Measurements from ENCODE around the gene EIF1. TPM values are rescaled to one million over a fixed set of nuclear protein-coding genes. Genes with fewer than 3 reads are reported as not detected.
"Not testable (repeated sequence)": the region's sequence is repeated elsewhere in the genome, so short reads cannot be mapped to it uniquely, and the experiment has no call there.

The EIF1 gene
- total RNA-seq, 1 experiment from 2014 or later, result 129 TPM

DNA sequence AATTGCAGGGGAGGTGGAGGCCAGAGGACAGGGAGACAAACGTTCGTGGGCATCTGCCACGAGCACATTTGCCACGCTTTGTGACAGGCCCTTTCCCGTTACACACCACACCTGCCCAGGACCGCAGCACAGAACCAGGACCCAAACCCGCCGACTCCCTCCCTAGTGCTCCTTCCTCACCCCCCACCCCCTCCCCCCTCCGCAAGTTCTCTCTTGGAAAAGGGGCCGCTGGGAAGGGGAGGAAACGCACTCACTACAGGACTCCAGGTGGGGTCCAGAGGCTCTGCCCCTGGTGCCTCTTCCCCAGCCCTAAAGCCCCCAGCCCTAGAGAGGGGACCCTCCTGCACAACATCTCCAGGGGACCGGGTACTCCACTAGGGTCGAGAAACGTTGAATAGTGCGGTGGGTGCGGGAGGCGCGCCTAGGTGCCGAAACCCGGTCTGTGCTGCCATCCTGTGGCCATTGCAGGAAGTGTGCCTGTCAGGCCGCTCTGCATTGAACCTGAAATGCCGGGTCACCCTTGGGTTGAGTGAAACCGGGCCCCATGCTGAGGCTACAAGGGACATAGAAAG lies 21.9 kb upstream of the EIF1 start:
- in situ Hi-C loops (cut with HindIII; ENCODE audit: low pct_unique_long_range_greater_than_20kb, low sequenced_read_pairs), result no loop called here
- DNase-seq (ENCODE audit: low read depth, low spot score), result peak; percentile 83

DNA sequence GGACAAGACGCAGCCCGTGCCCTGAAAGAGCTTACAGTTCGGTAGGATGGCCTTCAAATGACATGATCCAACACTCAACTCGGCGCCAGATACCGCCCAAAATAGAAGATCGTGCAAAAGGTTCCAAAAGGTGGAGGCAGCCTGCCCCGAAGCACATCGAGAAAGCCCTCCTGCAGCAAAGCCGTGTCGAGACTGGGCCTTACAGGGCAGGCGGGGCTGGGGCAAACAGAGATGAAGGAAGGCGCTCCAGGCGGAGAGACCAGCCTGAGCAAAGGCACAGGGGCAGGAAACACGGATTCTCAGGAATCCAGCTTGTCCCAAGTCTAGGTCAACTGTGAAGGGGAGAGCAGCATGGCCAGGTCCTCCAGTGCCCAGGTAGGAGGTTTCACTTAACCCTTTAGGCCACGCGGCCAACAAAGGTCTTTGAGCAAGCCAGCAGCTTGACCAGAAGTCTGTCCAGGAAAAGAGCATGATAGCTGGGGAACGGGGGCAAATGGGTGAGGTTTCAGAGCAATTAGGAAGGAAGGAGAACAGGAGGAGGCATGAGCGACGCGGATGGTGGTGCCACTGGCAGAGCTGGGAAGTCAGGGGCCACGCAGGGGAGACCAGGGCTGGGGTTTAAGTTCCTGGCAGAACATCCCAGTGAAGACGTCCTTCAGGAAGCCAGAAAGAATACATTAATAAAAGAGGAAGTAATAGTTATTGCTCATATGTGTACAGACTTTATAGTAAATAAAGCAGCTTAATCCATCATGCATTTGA lies 21.2 kb upstream of the EIF1 start:
- no peak for DNase-seq (ENCODE audit: low read depth, low spot score)
- in situ Hi-C loops (cut with HindIII; ENCODE audit: low pct_unique_long_range_greater_than_20kb, low sequenced_read_pairs), result no loop called here

DNA sequence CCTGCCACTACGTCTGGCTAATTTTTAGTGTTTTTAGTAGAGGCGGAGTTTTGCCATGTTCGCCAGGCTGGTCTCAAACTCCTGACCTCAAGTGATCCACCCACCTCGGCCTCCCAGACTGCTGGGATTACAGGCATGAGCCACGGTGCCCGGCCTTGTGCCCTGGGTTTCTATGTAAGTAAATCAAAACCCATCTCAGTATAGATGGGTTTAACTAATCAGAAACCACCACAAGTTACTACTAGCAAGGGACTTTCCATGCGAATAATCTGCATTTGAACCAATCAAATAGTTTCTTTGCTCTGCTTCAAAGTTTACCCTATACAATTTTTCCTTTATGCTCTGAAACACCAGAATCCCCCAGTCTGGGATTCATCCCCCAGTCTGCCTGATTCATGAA lies 16.5 kb upstream of the EIF1 start:
- in situ Hi-C loops (cut with HindIII; ENCODE audit: low pct_unique_long_range_greater_than_20kb, low sequenced_read_pairs), result no loop called here

DNA sequence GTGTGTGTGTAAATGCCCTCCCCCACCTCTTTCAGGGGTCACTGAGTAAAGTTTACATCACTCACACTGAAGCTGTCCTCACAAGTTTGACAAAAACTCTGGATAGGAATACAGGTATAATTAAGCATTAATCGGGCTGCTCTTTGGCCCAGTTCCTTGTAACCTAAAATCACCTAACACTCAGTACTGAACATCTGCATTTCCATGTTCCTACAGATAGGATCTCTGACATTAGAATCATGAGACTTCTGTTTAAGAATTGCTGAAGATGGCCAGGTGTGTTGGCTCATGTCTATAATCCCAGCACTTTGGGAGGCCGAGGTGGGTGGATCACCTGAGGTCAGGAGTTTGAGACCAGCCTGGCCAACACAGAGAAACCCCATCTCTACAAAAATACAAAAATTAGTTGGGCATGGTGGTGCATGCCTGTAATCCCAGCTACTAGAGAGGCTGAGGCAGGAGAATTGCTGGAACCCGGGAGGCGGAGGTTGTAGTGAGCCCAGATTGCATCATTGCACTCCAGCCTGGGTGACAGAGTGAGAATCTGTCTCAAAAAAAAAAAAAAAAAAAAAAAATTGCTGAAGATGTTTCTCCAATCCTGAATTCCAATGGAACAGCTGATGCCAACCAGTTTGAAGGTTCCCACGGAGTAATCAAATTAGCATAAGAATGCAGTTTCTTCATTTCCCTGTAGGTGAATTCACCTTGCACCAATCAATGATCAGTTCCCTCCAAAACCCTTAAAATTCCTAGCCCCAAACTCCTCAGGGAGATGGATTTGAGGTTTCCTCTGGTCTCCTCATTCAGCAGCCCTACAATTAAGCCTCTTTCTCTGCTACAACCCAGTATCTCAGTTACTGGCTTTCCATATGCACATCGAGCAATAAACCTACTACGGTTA lies 13.3 kb upstream of the EIF1 start:
- in situ Hi-C loops (cut with HindIII; ENCODE audit: low pct_unique_long_range_greater_than_20kb, low sequenced_read_pairs); DNase-seq (ENCODE audit: low read depth, low spot score): not testable (repeated sequence)

More for the DNA sequence above, 16.5 kb upstream of the EIF1 start:
- DNase-seq (ENCODE audit: low read depth, low spot score), result no peak

DNA sequence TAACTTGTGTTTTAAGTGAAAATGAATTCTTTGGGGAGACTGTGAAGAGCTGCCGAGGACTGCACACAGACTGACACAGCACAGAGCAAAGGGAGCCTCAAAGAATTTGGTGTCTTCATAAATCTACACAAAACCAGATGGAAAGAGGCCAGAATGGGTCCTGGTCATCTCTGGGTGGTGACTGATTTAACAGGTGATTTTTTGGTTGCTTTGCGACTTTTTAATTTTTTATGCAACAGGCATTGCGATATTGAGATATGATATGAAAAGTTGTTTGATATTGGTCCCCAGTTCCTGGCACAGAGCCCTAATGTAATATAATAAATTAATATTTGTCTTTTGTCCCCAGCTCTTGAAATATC lies 12.6 kb upstream of the EIF1 start:
- in situ Hi-C loops (cut with HindIII; ENCODE audit: low pct_unique_long_range_greater_than_20kb, low sequenced_read_pairs), result no loop called here
- no peak for DNase-seq (ENCODE audit: low read depth, low spot score)

DNA sequence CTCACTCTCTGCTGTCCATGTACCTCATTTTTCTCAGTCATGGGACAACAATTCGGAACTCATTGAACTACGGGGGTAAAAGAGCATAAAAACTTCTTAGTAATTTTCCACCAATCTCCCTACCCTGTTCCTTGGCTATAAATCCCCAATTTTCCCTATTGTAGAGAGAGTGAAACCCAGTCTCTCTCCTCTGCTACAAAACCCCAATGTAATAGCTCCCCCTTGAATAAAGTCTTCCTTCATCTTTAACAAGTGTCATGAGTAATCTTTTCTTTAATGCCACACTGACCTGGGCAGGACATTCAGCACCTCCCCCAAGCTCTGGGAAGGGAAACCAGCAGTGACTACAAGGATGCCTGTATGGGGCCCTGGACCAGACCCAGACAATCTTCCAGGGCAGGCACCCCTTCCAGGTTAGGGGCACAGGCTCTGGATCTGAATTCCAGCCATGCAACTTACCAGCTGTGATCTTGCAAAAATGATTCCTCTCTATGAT lies 10.2 kb upstream of the EIF1 start:
- in situ Hi-C loops (cut with HindIII; ENCODE audit: low pct_unique_long_range_greater_than_20kb, low sequenced_read_pairs), result no loop called here
- DNase-seq (ENCODE audit: low read depth, low spot score), result peak; percentile 62

DNA sequence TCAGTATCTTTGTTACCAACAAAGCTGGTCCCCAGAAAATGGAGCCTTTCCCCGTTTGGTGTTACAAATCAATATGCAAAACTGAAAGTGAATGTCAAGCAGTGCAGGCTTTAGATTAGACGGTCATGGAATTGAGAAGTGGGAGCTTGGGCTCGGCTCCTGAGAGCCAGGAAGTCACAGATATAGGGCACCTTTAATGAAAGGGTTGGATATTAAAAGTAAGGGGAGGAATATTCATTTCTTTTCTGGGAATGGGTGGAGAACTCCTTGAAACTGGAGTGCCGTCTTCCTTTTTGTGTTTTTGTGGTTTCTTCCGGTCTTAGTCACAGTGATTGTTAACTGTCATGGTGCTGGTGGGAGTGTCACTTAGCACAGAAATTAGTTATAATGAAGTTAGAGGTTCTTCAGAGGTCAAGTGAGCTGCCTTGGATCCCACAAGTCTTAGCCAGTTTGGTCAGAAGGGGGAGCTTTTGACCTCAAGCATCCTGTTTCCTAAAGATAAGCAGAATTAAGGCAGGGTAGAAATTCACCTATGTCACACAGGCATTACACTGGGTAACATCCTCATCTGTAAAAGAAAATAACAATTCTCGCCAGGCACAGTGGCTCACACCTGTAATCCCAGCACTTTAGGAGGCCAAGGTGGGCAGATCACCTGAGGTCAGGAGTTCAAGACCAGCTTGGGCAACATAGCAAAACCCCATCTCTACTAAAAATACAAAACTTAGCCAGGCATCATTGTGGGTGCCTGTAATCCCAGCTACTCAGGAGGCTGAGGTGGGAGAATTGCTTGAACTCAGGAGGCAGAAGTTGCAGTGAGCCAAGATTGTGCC lies 9.6 kb upstream of the EIF1 start:
- in situ Hi-C loops (cut with HindIII; ENCODE audit: low pct_unique_long_range_greater_than_20kb, low sequenced_read_pairs), result no loop called here
- DNase-seq (ENCODE audit: low read depth, low spot score), result peak; percentile 68

DNA sequence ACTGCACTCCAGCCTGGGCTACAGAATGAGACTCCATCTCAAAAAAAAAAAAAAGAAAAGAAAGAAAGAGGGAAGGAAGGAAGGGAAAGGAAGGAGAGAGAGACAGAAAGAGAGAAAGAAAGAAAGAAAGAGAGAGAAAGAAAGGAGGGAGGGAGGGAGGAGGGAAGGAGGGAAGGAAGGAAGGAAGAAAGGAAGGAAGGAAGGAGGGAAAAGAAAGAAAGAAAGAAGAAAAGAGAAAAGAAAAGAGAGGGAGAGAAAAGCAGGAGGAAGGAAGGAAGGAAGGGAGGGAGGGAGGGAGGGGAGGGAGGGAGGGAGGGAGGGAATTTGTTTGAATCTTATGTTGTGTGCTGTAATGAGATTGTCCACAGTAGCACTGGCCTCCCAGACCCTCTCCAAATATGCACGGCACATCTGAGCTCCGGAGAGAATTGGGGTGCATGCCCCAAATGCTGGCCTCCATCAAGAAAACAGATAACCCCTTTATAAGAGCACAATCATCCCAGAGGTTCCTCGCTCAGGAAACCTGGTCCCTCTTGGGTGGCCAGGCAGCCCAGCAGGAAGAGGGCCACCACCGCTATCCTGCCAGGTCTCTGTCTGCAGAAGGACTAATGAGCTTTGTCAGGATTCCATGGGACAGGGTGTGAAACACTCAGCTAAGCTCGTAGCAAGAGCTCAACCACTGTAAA lies 8.8 kb upstream of the EIF1 start:
- in situ Hi-C loops (cut with HindIII; ENCODE audit: low pct_unique_long_range_greater_than_20kb, low sequenced_read_pairs), result no loop called here
- DNase-seq (ENCODE audit: low read depth, low spot score), result no peak

DNA sequence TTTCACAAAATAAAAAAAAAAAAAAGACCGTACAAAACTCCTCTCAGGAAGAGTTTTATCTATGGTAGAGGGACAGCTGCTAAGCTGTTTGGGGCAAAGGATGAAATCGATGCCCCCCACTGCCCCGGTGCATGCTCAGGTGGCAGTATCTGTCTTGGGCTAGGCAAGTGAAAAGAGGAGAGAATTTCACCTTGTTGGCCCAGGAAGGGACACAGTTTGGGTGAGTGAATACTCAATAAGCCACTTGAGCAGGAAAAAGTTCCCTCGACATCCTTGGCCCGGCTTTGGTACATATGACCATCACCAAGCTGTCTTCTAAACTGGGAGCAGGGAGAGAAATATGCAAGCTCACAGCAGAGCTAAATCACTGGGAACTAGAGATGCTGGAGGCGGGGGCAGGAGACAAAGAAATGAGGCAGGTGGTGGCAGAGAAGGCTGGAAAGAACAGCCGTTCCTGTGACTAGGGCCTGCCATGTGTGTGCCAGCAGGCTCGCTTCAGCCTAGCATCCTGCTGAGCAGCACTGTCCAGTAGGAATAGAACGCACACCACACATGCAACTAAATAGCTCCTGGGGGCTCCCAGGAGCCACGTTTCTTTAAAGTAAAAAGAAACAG lies 8.2 kb upstream of the EIF1 start:
- in situ Hi-C loops (cut with HindIII; ENCODE audit: low pct_unique_long_range_greater_than_20kb, low sequenced_read_pairs), result no loop called here
- DNase-seq (ENCODE audit: low read depth, low spot score), result no peak

DNA sequence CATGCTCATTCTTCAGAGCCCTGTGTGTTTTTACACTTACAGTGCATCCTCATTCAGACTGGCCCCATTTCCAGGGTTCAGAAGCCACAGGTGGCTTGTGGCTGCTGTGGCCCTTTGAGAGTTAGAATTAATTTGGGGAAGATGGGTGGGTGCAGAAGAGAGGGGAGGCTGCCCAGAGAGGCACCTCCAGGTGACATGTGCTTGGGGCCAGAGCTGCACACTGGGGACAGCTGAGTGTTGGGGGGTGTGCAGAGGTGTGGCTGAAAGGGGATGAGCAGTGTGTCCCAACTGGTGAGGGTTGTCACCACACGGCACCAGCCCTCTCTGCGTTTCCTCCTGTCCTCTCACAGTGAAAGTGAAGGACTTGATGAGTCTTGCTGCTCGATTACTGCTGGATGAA lies 6.9 kb upstream of the EIF1 start:
- no peak for DNase-seq (ENCODE audit: low read depth, low spot score)
- in situ Hi-C loops (cut with HindIII; ENCODE audit: low pct_unique_long_range_greater_than_20kb, low sequenced_read_pairs), result no loop called here

DNA sequence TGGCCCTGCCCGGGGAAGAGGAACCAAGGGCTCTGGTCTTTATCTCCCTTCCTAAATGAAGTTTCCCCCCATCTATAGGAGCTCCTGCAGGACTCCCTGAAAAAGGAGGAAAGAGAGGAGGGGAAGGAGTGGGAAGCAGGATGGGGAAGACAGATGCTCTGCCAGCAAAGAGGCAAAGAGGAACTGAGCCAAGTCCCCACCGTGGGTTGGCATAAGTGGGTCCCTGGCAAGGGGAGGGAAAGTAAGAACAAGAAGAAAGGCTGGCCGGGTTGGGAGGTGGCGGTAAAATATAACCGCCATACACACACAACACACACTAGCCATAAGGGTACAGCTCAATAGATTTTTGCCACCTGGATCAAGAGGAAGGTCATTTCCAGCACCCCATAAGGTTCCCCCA lies 6.1 kb upstream of the EIF1 start:
- no peak for DNase-seq (ENCODE audit: low read depth, low spot score)
- in situ Hi-C loops (cut with HindIII; ENCODE audit: low pct_unique_long_range_greater_than_20kb, low sequenced_read_pairs), result no loop called here

DNA sequence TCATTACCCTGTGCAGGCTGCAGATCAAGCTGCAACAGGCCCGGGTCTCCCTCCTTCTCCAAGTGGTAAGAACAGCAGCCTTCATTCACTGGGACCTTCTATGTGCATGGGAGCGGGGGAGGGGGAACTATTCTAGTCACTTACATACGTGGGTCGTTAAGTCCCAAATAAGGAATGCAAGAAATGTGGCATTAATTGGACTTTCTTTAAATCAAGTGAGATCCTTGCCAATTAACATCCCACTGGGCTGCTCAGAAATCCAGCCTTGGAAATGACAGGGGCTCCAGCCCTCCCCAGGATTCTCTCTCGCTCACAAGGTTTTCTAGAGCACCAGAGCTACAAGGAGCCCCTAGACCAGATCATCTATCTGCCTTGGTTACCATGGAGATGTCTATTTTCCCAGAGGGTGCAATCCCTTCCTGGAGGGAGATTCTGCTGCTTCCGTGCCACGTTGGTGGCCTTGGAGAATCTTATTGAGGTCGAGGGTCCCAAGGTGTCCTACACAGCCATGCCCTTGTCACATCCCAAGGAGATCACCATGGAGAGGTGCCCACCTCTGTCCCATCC lies 5.2 kb upstream of the EIF1 start:
- in situ Hi-C loops (cut with HindIII; ENCODE audit: low pct_unique_long_range_greater_than_20kb, low sequenced_read_pairs), result no loop called here
- no peak for DNase-seq (ENCODE audit: low read depth, low spot score)

DNA sequence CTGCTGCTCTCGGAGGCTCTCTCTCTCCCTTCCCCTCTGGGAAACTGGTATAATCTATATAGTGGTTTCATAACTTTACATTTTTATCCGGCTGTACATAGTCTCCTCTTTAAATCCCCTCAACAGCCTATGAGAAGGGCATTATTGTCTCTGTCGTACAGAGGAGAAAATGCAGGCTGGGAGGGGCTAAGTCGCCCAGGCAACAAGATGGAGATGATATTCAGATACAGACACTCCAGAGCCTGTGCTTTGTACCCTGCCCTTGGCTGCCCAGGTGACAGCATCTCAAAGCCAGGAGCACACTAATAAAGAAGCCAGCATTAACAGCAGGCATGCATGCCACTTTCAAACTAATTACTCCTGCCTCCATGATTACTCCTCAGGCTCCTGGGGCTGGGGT lies 4.7 kb upstream of the EIF1 start:
- no peak for DNase-seq (ENCODE audit: low read depth, low spot score)
- in situ Hi-C loops (cut with HindIII; ENCODE audit: low pct_unique_long_range_greater_than_20kb, low sequenced_read_pairs), result no loop called here

DNA sequence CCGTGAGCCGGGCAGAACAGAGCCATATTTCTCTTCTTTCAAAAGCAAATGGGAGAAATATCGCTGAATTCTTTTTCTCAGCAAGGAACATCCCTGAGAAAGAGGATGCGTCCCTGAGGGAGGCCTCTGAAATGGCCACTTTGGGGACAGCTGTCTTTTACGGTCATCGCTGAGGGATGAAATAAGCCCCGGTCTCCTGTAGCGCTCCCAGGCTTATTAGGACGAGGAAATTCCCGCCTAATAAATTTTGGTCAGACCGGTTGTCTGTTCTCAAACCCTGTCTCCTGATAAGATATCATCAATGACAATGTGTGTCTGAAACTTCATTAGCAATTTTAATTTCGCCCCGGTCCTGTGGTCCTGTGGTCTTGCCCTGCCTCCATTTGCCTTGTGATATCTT lies 2.9 kb upstream of the EIF1 start:
- in situ Hi-C loops (cut with HindIII; ENCODE audit: low pct_unique_long_range_greater_than_20kb, low sequenced_read_pairs); DNase-seq (ENCODE audit: low read depth, low spot score): not testable (repeated sequence)

DNA sequence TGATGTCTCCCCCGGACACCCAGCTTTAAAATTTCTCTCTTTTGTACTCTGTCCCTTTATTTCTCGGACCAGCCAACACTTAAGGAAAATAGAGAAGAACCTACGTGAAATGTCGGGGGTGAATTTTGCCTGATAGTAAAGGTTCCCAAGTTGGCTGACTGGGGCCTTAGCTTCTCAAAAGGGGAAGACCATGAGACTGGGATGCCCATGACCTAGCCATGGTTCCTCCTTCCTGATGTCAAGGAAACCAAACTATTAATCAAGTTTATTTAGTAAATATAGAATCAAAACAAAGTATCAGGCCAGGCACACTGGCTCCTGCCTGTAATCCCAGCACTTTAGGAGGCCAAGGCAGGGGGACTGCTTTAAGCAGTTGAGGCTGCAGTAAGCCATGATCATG lies 2.4 kb upstream of the EIF1 start:
- in situ Hi-C loops (cut with HindIII; ENCODE audit: low pct_unique_long_range_greater_than_20kb, low sequenced_read_pairs), result no loop called here
- DNase-seq (ENCODE audit: low read depth, low spot score), result no peak

DNA sequence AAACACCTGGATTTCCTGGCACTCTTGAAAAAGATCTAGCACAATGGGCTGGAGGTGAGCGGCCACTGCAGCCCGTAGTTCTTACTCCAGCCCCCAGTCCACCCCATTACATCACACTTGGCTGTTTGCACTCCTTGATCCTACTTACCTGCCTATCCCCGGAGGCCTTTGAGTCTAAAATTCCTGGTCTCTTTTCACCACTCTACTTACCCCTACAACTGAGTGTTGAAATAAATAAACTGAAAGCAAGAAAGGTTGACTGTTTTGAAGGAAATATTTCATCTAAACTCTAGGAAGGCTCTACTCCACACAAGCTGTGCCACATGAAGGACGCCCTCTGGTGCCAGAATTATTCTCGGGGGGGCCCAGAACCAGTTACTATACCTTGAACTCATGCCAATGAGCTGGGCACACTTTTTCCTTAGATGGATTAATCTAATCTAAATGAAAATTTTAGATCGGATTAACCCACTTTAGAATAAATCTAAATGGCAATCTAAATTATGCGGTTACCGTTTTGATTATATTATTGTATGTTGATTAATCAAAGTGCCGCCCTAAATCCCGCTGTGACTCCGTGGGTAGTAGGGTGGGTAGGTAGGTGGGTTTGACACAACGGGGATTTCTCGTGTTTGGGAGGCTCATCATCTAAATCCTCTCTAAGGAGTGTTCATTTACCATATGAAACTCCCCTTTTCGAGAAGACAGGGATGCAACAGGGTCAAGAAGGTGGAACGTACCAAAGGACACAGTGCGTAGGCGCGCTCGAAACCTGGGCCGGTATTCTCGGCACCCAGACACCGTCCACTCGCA lies 651 bp upstream of the EIF1 start:
- DNase-seq (ENCODE audit: low read depth, low spot score), result peak; percentile 60
- in situ Hi-C loops (cut with HindIII; ENCODE audit: low pct_unique_long_range_greater_than_20kb, low sequenced_read_pairs), result no loop called here

All from SK-MEL-5 (cell line).